GM12864 (cell line): ENCODE data around the gene GPX6.
"Not testable (repeated sequence)": the region's sequence is repeated elsewhere in the genome, so short reads cannot be mapped to it uniquely, and the experiment has no call there.

Experiments used
- DNase-seq: peaks from one replicate; pipeline ENCODE4 v3.0.0-alpha.2; 2011; ENCODE audit warnings: low read depth
- H3K4me3 ChIP-seq: 2 replicates; pipeline ENCODE4 v1.5.1; 2011; ENCODE audit warnings: mild to moderate bottlenecking, low read depth, low read length, control low read depth
- TF ChIP-seq, protein P1 (sequence below): IDR thresholded peaks from 2 replicates; pipeline ENCODE4 v1.5.1; 2011; ENCODE audit warnings: low read depth, mild to moderate bottlenecking, moderate library complexity, low read length, control low read depth, inconsistent platforms; ENCODE audit errors: missing control alignments

The GPX6 gene

DNA sequence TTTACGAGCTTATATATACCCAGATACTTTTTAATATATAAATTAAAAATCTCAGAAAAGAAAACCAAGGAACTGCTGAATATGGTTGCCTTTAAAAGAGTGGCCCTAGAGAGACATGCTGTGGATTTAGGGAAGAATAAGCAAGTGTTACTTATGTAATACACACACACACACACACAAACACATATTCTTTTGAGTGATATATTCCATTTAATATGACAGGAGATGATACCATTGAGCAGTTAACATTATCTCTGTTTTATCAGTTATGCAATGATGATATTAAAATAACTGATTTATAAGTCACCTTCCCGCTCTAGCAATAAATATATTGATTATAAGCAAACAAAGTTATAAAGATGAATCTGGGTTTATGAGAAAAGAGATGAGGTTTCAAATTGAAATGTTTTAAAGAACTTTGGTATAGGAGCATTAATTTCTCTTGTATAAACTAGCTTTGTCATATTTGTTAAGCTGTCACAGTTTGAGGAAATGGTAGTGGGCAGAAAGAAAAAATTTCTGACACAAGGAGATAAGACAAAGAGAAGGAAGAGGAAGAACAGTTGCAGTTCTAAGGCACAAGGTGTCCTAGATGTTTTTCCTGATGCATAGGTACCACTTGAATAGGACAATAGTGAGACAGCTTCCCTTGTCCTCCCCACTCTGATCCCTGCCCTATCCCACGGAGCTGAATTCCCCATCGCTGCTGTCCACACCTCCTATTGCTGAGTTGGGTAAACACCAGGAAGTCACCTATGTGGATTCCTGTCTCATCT, 36.5 kb upstream of the GPX6 start:
- no peak overlapping the region for H3K4me3 ChIP-seq
- DNase-seq: no peak
- TF ChIP-seq, protein P1, sequence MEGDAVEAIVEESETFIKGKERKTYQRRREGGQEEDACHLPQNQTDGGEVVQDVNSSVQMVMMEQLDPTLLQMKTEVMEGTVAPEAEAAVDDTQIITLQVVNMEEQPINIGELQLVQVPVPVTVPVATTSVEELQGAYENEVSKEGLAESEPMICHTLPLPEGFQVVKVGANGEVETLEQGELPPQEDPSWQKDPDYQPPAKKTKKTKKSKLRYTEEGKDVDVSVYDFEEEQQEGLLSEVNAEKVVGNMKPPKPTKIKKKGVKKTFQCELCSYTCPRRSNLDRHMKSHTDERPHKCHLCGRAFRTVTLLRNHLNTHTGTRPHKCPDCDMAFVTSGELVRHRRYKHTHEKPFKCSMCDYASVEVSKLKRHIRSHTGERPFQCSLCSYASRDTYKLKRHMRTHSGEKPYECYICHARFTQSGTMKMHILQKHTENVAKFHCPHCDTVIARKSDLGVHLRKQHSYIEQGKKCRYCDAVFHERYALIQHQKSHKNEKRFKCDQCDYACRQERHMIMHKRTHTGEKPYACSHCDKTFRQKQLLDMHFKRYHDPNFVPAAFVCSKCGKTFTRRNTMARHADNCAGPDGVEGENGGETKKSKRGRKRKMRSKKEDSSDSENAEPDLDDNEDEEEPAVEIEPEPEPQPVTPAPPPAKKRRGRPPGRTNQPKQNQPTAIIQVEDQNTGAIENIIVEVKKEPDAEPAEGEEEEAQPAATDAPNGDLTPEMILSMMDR: no peak

DNA sequence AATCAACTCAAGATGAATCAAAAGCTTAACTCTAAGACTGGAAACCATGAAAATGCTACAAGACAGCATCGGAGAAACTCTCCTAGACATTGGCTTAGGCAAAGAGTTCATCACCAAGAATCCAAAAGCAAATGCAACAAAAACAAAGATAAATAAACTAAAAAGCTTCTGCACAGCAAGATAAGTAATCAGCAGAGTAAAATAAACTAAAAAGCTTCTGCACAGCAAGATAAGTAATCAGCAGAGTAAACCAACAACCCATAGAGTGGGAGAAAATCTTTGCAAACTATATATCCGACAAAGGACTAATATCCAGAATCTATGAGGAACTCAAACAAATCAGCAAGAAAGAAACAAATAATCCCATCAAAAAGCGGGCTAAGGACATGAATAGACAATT, 31.4 kb upstream of the GPX6 start:
- not testable (repeated sequence) for H3K4me3 ChIP-seq, DNase-seq

DNA sequence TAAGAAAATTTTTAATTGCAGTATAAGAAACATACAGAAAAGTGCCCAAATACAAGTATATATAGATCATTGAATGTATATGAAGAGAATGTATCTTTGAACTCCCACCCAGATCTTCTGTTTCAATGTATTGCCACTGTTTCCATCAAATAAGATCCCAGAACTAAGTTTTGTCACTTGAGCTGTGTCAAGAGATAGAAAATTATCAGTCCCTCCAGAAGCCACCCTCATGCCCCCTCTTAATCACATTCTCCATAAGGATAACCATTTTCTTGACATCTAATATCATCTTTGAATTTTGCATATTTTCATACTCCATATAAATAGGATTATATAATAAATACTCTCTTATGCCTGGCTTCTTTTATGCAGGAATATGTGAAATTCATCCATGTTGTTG, 30.4 kb upstream of the GPX6 start:
- DNase-seq: no peak
- TF ChIP-seq, protein P1: no peak
- no peak overlapping the region for H3K4me3 ChIP-seq

DNA sequence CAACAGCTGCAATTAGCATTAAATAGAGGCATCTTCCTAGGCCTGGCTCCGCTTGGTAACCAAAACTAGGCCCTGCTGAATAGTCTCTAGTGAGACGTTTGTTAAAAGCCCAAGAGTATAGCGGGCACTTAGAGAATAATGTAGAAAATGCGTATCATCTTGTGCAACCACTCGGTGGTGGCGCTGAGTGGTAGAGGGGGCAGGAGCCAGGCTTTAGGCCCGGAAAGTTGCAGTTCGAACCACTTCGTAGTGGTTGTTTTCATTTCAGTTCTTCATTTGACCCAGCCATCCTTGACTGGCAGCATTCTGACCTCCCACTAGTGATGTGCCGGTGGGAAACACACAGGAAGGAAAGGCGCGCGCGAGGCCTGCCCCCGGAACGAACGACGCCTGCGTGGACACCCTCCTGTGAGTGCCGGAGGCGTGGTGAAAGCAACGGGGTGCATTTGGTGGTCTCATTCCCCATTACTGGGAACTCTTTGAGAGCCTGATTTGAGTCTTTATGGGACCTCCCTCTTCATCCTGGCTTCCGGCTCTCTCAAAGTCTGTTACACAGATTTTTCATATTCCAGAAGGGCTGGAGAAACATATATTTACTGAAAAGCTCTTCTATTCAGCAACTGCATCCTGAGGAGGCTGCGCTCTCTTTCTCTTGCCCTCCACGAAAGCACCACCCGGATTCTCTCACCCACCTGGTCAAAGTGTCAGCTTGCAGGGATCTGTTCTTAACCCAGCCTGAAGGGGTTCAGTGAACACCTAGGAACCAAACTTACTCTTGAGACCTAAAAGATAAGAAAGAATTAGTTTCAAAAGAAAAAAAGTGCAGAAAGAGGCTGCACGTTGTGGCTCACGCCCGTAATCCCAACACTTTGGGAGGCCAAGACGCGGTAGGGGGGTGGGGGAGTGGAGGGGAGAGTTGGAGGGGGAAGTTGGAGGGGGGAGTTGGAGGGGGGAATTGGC, 28.3 kb upstream of the GPX6 start:
- H3K4me3 ChIP-seq: peak overlapping the region; percentile 40
- no peak for DNase-seq
- TF ChIP-seq, protein P1: no peak

DNA sequence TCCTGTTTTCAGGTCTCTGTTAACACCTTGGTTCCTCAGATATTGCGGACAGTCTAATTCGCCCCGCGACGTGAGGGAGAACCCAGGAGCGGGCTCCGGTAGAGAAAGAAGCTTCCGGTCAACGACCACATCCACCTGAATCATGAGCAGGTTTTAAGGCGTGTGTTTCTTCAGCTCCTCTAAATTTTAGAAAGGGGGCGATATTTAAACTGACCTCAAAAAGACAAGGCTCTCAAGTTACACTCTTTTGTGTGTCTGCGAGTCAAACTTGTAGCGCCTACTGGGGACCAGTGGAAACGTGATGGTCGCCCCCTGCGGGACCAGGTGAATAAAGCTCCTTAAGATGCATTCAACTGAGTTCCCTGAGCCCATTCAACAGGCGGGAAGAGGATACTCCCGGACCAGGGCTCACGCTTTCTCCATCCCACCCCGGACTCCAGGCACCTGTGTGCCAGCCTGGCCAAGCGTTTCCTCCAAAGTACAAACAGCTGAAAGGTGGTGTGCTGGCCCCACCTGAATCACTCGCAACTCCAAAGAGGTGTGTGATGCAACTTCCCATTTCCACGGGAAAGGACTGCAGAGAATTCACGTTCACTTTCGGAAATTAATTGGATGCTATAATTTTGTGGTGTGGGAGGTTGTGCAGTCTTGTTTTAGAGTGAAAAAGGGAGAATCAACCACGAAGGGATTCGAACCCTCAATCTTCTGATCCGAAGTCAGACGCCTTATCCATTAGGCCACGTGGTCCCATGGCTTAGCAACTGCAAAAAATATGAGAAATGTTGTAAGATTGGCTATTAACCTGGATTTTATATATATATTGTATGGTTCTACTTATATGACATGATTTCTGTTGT, 27.1 kb upstream of the GPX6 start:
- H3K4me3 ChIP-seq: peak overlapping the region; percentile 36
- DNase-seq: peak; percentile 76
- TF ChIP-seq, protein P1: peak; percentile 64

DNA sequence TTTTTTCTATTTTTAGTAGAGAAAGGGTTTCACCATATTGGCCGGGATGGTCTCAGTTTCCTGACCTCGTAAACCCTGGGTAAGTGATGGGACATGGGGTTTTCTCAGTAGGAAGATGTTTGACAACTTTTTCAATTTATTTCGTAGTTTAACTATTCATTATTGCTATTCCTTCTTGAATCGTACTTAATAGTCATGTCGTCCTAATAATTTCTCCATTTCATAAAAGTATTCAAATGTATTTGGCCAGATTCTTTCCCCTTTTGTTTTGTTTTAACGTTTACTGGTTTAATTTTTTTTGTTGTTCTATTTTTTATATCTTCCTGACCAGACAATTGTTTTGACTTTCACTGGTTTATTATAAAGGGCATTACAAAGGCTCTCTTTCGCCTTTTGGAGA, 26.4 kb upstream of the GPX6 start:
- H3K4me3 ChIP-seq: no peak overlapping the region
- TF ChIP-seq, protein P1: no peak
- DNase-seq: no peak
